ENCODE measurements around the gene ZDHHC11B.
"Not testable (repeated sequence)": the region's sequence is repeated elsewhere in the genome, so short reads cannot be mapped to it uniquely, and the experiment has no call there.

Gene ZDHHC11B

GRCh38 chr5:683551-684481 is 100.7 kb downstream of the ZDHHC11B start:
- TF ChIP-seq, protein P1, sequence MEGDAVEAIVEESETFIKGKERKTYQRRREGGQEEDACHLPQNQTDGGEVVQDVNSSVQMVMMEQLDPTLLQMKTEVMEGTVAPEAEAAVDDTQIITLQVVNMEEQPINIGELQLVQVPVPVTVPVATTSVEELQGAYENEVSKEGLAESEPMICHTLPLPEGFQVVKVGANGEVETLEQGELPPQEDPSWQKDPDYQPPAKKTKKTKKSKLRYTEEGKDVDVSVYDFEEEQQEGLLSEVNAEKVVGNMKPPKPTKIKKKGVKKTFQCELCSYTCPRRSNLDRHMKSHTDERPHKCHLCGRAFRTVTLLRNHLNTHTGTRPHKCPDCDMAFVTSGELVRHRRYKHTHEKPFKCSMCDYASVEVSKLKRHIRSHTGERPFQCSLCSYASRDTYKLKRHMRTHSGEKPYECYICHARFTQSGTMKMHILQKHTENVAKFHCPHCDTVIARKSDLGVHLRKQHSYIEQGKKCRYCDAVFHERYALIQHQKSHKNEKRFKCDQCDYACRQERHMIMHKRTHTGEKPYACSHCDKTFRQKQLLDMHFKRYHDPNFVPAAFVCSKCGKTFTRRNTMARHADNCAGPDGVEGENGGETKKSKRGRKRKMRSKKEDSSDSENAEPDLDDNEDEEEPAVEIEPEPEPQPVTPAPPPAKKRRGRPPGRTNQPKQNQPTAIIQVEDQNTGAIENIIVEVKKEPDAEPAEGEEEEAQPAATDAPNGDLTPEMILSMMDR (IDR thresholded peaks at IDR 0.05; ENCODE audit: low read depth, low read length, missing control alignments) = no peak
- no peak overlapping the region for H3K4me3 ChIP-seq (replicated peaks; ENCODE audit: low read depth, low read length)
- DNase-seq (ENCODE audit: extremely low read depth, low read depth) = no peak

GRCh38 chr5:682651-683358 is 101.7 kb downstream of the ZDHHC11B start:
- DNase-seq (ENCODE audit: extremely low read depth, low read depth) = not testable (repeated sequence)

GRCh38 chr5:682216-682615 is 102.3 kb downstream of the ZDHHC11B start:
- DNase-seq (ENCODE audit: extremely low read depth, low read depth); H3K4me3 ChIP-seq (replicated peaks; ENCODE audit: low read depth, low read length): not testable (repeated sequence)

More at GRCh38 chr5:682651-683358, 101.7 kb downstream of the ZDHHC11B start:
- not testable (repeated sequence) for H3K4me3 ChIP-seq (replicated peaks; ENCODE audit: low read depth, low read length)

DNA sequence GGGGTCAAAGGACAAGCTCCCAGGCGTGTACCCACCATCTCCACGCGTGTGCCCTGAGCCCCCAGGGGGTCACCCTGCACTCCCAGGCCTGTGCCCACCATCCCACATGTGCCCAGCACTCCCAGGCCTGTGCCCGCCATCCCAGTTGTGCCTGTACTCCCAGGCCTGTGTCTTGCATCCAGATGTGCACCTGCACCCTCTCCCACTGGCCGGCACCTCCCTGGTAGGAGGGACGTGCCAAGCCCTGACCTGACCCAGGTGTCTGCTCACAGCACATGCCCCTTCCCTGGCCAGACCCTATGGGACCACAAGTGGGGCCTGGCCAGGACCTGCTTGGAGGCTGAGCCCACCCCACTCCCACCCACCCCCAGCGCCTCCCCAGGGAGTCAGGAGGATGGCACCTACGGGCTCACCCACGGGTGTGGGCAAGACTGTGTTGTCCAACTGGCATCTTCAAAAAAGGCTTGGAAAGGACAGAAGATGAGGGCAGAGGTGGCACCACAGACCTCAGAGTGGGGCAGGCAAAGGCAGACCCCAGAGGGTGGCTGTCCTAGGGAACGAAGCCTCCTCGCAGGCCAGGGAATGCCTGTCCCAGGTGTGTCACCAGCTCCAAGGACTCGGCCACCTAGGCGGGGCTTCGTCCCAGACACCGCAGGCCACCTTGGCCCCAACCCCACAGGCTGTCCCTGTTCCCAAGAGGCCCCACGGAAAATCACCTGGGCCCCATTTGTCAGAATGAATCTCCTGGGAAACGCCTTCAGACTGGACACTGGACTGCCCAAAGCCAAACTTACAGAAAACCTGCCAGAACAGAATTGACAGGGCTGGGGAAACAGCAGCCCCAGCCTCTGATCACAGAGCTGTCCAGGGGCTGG is 103.0 kb downstream of the ZDHHC11B start:
- not testable (repeated sequence) for H3K4me3 ChIP-seq (replicated peaks; ENCODE audit: low read depth, low read length); DNase-seq (ENCODE audit: extremely low read depth, low read depth)

DNA sequence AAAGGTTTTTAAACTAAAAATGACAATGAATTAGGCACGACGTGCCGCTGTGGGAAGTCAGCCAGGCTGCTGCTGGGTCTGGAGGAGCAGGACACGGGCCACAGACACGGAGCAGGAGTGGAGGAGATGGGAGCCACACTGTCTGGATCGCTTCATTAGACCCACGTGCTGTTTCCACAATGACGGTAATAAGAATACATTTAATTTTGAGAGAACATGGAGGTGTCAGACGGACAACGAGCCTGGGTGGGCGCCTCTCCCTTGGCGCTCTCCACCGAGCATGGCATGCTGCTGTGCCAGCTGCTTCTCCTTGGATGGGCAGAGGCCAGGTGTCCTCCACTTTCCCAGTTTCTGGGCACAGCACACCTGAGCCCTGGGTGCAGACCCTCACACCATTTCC is 103.7 kb downstream of the ZDHHC11B start:
- H3K4me3 ChIP-seq (replicated peaks; ENCODE audit: low read depth, low read length); DNase-seq (ENCODE audit: extremely low read depth, low read depth): not testable (repeated sequence)

GRCh38 chr5:680118-680795 is 104.3 kb downstream of the ZDHHC11B start:
- not testable (repeated sequence) for DNase-seq (ENCODE audit: extremely low read depth, low read depth)

GRCh38 chr5:679166-679895 is 105.2 kb downstream of the ZDHHC11B start:
- H3K4me3 ChIP-seq (replicated peaks; ENCODE audit: low read depth, low read length); DNase-seq (ENCODE audit: extremely low read depth, low read depth): not testable (repeated sequence)

More at GRCh38 chr5:680118-680795, 104.3 kb downstream of the ZDHHC11B start:
- H3K4me3 ChIP-seq (replicated peaks; ENCODE audit: low read depth, low read length) = not testable (repeated sequence)

GRCh38 chr5:678521-678920 is 106.0 kb downstream of the ZDHHC11B start:
- H3K4me3 ChIP-seq (replicated peaks; ENCODE audit: low read depth, low read length); DNase-seq (ENCODE audit: extremely low read depth, low read depth): not testable (repeated sequence)

GRCh38 chr5:677131-678101 is 107.1 kb downstream of the ZDHHC11B start:
- no peak overlapping the region for H3K4me3 ChIP-seq (replicated peaks; ENCODE audit: low read depth, low read length)
- no peak for DNase-seq (ENCODE audit: extremely low read depth, low read depth)
- TF ChIP-seq, protein P1 (IDR thresholded peaks at IDR 0.05; ENCODE audit: low read depth, low read length, missing control alignments) = no peak
